ENCODE data around the gene LCE1E.

LCE1E gene

DNA sequence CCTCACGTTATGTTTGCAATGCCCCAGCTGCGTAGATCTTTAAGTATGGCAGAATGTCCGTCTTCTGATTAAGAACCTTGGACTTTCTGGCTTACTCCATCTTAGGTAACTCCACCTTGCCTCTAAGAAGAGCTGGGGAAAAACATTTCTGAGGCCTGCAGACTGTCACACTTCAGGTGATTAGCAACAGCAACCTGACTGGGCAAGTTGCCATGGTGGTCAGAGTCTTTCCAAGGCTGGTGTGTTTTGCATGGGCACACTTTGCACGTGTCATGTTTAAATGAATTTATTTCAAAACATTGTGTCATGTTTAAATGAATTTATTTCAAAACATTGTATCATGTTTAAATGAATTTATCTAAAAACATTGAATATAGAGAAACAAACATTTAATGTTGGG is 27.4 kb upstream of the LCE1E start:
- H3K4me1 ChIP-seq (ENCODE audit: insufficient read depth, low read length, poor library complexity, severe bottlenecking): no peaks in the 10 kb centered on the region
- H3F3A ChIP-seq (ENCODE audit: low read depth): no peaks in the 10 kb centered on the region
- no peaks in the 10 kb centered on the region for H3K36me3 ChIP-seq (ENCODE audit: insufficient read depth, low read length)
- no peaks in the 10 kb centered on the region for H3K9me2 ChIP-seq (replicated peaks; ENCODE audit: low read depth, low read length)
- no peak overlapping the region for H3K9ac ChIP-seq (ENCODE audit: low read depth, low read length, poor library complexity, severe bottlenecking)
- H3K27me3 ChIP-seq (ENCODE audit: insufficient read depth, low read length, poor library complexity, severe bottlenecking): no peaks in the 10 kb centered on the region
- H3K9me3 ChIP-seq (ENCODE audit: insufficient read depth, low read depth, low read length): no peaks in the 10 kb centered on the region
- H2AFZ ChIP-seq (ENCODE audit: low read length): no peak overlapping the region
- no peaks in the 10 kb centered on the region for H3K79me2 ChIP-seq (ENCODE audit: insufficient read depth, low read length)
- no peak overlapping the region for H3K4me2 ChIP-seq (ENCODE audit: low read depth, low read length, poor library complexity, severe bottlenecking)
- TF ChIP-seq EZH2phosphoT487 (IDR thresholded peaks at IDR 0.05; ENCODE audit: borderline replicate concordance): no peak
- TF ChIP-seq, protein P1, sequence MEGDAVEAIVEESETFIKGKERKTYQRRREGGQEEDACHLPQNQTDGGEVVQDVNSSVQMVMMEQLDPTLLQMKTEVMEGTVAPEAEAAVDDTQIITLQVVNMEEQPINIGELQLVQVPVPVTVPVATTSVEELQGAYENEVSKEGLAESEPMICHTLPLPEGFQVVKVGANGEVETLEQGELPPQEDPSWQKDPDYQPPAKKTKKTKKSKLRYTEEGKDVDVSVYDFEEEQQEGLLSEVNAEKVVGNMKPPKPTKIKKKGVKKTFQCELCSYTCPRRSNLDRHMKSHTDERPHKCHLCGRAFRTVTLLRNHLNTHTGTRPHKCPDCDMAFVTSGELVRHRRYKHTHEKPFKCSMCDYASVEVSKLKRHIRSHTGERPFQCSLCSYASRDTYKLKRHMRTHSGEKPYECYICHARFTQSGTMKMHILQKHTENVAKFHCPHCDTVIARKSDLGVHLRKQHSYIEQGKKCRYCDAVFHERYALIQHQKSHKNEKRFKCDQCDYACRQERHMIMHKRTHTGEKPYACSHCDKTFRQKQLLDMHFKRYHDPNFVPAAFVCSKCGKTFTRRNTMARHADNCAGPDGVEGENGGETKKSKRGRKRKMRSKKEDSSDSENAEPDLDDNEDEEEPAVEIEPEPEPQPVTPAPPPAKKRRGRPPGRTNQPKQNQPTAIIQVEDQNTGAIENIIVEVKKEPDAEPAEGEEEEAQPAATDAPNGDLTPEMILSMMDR (conservative IDR thresholded peaks at IDR 0.05; ENCODE audit: low read length): no peak
- no peaks in the 10 kb centered on the region for H4K20me1 ChIP-seq (ENCODE audit: insufficient read depth, low read length, poor library complexity, severe bottlenecking)
- H3K4me3 ChIP-seq (ENCODE audit: low read length, poor library complexity, severe bottlenecking): no peak overlapping the region

DNA sequence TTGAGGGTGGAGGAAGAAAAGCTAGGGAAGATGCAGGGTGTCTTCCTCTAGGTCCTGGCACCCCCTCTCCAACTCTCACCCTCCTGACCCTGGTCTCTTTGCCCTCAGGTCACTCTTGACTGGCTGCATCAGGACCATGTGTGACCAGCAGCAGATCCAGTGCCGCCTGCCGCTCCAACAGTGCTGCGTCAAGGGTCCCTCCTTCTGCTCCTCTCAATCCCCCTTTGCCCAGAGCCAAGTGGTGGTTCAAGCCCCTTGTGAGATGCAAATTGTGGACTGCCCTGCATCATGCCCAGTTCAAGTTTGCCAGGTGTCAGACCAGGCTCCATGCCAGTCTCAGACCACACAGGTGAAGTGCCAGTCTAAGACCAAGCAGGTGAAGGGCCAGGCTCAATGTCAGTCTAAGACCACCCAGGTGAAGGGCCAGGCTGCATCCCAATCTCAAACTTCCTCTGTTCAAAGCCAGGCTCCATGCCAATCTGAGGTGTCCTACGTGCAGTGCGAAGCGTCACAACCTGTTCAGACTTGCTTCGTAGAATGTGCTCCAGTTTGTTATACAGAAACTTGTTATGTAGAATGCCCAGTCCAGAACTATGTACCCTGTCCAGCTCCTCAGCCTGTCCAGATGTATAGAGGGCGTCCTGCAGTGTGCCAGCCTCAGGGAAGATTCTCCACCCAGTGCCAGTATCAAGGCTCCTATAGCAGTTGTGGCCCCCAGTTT is 26.4 kb upstream of the LCE1E start:
- no peaks in the 10 kb centered on the region for H3K27me3 ChIP-seq (ENCODE audit: insufficient read depth, low read length, poor library complexity, severe bottlenecking)

DNA sequence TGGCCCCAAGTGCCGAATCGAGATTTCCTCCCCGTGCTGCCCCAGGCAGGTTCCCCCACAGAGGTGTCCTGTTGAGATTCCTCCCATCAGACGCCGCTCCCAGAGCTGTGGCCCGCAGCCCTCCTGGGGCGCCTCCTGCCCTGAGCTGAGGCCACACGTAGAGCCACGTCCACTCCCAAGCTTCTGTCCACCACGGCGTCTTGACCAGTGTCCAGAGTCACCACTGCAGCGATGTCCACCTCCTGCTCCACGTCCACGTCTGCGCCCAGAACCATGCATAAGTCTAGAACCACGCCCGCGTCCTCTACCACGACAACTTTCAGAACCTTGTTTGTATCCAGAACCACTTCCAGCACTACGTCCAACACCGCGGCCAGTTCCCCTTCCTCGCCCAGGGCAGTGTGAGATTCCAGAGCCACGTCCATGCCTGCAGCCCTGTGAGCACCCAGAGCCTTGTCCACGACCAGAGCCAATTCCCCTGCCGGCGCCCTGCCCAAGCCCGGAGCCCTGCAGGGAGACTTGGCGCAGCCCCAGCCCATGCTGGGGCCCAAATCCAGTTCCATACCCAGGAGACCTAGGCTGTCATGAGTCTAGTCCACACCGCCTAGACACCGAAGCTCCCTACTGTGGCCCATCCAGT is 25.4 kb upstream of the LCE1E start:
- Histone ChIP-seq H3K4me3 (ENCODE audit: low read length, poor library complexity, severe bottlenecking) (no peak overlapping the region), H3K9me2 (replicated peaks; ENCODE audit: low read depth, low read length) (no peaks in the 10 kb centered on the region), H3K9ac (ENCODE audit: low read depth, low read length, poor library complexity, severe bottlenecking) (no peak overlapping the region), H4K20me1 (ENCODE audit: insufficient read depth, low read length, poor library complexity, severe bottlenecking) (no peaks in the 10 kb centered on the region), H3K4me1 (ENCODE audit: insufficient read depth, low read length, poor library complexity, severe bottlenecking) (no peaks in the 10 kb centered on the region), H3K4me2 (ENCODE audit: low read depth, low read length, poor library complexity, severe bottlenecking) (no peak overlapping the region), H3K36me3 (ENCODE audit: insufficient read depth, low read length) (no peaks in the 10 kb centered on the region), H2AFZ (ENCODE audit: low read length) (no peak overlapping the region), H3K79me2 (ENCODE audit: insufficient read depth, low read length) (no peaks in the 10 kb centered on the region), H3F3A (ENCODE audit: low read depth) (no peaks in the 10 kb centered on the region), H3K9me3 (ENCODE audit: insufficient read depth, low read depth, low read length) (no peaks in the 10 kb centered on the region), H3K27me3 (ENCODE audit: insufficient read depth, low read length, poor library complexity, severe bottlenecking) (no peaks in the 10 kb centered on the region)
- TF ChIP-seq EZH2phosphoT487 (IDR thresholded peaks at IDR 0.05; ENCODE audit: borderline replicate concordance): no peak
- TF ChIP-seq, protein P1 (conservative IDR thresholded peaks at IDR 0.05; ENCODE audit: low read length): no peak

More for the DNA sequence above, 26.4 kb upstream of the LCE1E start:
- no peaks in the 10 kb centered on the region for H3K79me2 ChIP-seq (ENCODE audit: insufficient read depth, low read length)
- no peak for TF ChIP-seq EZH2phosphoT487 (IDR thresholded peaks at IDR 0.05; ENCODE audit: borderline replicate concordance)
- TF ChIP-seq, protein P1 (conservative IDR thresholded peaks at IDR 0.05; ENCODE audit: low read length): no peak
- H3K36me3 ChIP-seq (ENCODE audit: insufficient read depth, low read length): no peaks in the 10 kb centered on the region
- H3K9me2 ChIP-seq (replicated peaks; ENCODE audit: low read depth, low read length): no peaks in the 10 kb centered on the region
- no peak overlapping the region for H3K4me2 ChIP-seq (ENCODE audit: low read depth, low read length, poor library complexity, severe bottlenecking)
- H3K4me1 ChIP-seq (ENCODE audit: insufficient read depth, low read length, poor library complexity, severe bottlenecking): no peaks in the 10 kb centered on the region
- H2AFZ ChIP-seq (ENCODE audit: low read length): no peak overlapping the region
- no peaks in the 10 kb centered on the region for H4K20me1 ChIP-seq (ENCODE audit: insufficient read depth, low read length, poor library complexity, severe bottlenecking)
- no peak overlapping the region for H3K4me3 ChIP-seq (ENCODE audit: low read length, poor library complexity, severe bottlenecking)
- no peak overlapping the region for H3K9ac ChIP-seq (ENCODE audit: low read depth, low read length, poor library complexity, severe bottlenecking)
- no peaks in the 10 kb centered on the region for H3F3A ChIP-seq (ENCODE audit: low read depth)
- no peaks in the 10 kb centered on the region for H3K9me3 ChIP-seq (ENCODE audit: insufficient read depth, low read depth, low read length)

All from Loucy (cell line).